ENCODE results near the gene MKX.
A peak's percentile ranks its signal among the peaks of the same experiment; 100 is the strongest.

Gene MKX

DNA sequence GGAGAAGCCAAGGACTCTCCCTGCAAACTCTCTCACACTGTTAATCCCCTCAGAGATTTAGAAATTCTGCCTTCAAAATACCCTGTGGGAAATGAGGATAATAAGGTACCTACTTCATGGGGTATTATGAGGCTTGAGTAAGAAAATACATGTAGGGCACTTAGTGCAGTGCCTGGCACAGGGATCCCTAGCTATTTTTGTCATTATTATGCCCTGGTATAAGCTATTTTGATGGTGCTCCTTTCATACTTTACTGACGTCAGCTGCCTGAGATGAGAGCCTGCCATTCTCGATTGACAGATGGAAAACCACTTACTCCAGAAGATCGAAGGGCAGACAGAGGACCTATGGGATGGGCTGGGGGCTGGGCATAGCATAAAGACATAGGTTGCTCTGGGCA, 30.1 kb downstream of the MKX start:
- H3K4me3 ChIP-seq (ENCODE audit: low read depth, low read length), result no peak overlapping the region
- in situ Hi-C loops (cut with HindIII; ENCODE audit: low sequenced_read_pairs), result no loop called here
- DNase-seq (ENCODE audit: low read depth), result no peak
- TF ChIP-seq, protein P1, sequence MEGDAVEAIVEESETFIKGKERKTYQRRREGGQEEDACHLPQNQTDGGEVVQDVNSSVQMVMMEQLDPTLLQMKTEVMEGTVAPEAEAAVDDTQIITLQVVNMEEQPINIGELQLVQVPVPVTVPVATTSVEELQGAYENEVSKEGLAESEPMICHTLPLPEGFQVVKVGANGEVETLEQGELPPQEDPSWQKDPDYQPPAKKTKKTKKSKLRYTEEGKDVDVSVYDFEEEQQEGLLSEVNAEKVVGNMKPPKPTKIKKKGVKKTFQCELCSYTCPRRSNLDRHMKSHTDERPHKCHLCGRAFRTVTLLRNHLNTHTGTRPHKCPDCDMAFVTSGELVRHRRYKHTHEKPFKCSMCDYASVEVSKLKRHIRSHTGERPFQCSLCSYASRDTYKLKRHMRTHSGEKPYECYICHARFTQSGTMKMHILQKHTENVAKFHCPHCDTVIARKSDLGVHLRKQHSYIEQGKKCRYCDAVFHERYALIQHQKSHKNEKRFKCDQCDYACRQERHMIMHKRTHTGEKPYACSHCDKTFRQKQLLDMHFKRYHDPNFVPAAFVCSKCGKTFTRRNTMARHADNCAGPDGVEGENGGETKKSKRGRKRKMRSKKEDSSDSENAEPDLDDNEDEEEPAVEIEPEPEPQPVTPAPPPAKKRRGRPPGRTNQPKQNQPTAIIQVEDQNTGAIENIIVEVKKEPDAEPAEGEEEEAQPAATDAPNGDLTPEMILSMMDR (IDR thresholded peaks at IDR 0.05; ENCODE audit: low read depth, low read length, missing control alignments), result no peak

DNA sequence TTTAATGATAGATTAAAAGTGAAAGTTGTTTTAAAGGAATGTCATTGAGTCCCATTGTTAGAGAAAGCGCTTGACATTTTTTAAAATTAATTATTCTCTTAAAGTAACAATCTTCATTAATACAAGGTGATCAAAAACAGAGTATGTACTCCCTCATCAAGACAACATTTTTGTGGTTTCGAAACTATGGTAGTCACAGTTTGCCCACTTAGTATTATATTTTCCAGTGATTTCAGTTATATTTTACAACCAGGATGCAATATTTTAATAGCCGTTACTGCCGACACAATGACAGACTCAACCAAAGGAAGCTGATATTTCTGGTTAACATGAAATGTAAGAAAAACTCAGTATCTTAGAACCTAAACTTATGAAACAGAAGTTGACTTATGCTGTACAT, 31.3 kb downstream of the MKX start:
- in situ Hi-C loops (cut with HindIII; ENCODE audit: low sequenced_read_pairs), result no loop called here
- TF ChIP-seq, protein P1 (IDR thresholded peaks at IDR 0.05; ENCODE audit: low read depth, low read length, missing control alignments), result no peak
- H3K4me3 ChIP-seq (ENCODE audit: low read depth, low read length), result peak overlapping the region; percentile 5
- no peak for DNase-seq (ENCODE audit: low read depth)

DNA sequence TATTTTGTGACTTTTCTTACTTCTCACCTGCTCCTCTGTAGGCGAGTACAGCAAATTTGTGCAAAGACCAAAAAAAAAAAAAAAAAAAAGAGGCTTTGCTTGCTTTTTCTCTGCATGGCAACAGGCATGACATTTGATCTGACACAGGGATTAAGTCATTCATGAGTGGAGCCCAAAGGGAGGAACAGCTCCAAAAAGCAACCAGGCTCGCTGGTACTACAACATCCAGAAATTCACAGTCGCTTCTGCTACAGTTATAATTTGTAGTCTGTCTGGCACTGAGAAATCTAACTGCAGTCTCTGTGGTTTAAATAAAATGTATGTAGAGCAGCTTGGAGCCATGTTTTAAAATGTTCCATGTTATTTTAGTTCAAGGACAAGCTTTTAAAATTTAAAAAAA, 31.7 kb downstream of the MKX start:
- TF ChIP-seq, protein P1 (IDR thresholded peaks at IDR 0.05; ENCODE audit: low read depth, low read length, missing control alignments), result no peak
- in situ Hi-C loops (cut with HindIII; ENCODE audit: low sequenced_read_pairs), result no loop called here
- DNase-seq (ENCODE audit: low read depth), result no peak
- H3K4me3 ChIP-seq (ENCODE audit: low read depth, low read length), result peak overlapping the region; percentile 5

DNA sequence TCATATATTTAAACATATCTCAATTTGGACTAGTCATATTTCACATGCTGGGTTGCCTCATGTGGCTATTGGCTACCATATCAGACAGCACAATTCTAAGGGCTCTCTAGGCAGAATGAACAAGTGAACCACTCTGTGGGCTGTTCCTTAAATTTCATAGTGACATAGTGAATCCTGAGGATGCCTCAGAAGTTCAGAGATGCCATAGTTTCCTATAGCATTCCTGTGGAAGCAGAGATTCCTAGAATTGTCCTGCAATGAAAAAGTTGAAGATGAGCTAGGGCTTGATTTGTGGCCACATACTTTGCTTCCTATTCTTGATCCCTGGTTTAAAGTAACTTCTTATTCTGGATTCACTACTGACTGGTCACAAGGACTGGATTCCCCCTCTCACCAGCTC, 35.6 kb downstream of the MKX start:
- in situ Hi-C loops (cut with HindIII; ENCODE audit: low sequenced_read_pairs), result no loop called here
- DNase-seq (ENCODE audit: low read depth), result no peak

DNA sequence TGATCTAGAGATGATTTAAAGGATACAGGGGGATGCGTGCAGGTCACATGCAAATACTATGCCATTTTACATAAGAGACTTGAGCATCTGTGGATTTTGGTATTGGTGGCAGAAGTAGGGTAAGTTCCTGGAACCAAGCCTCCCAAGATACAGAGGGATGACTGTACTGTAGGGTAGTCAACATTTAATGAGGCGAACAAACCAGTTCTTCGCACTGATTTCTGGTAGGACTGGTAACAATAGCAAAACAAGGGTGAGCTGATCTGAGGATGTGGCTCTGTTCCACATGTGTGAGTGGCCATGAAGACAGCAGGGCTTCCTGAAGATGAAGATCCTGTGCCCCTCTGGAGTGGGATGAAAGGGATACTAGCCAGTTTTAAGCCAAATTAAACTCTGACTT, 36.3 kb downstream of the MKX start:
- in situ Hi-C loops (cut with HindIII; ENCODE audit: low sequenced_read_pairs), result no loop called here
- DNase-seq (ENCODE audit: low read depth), result no peak
- H3K4me3 ChIP-seq (ENCODE audit: low read depth, low read length), result no peak overlapping the region
- TF ChIP-seq, protein P1 (IDR thresholded peaks at IDR 0.05; ENCODE audit: low read depth, low read length, missing control alignments), result no peak

More for the DNA sequence above, 35.6 kb downstream of the MKX start:
- TF ChIP-seq, protein P1 (IDR thresholded peaks at IDR 0.05; ENCODE audit: low read depth, low read length, missing control alignments), result no peak
- H3K4me3 ChIP-seq (ENCODE audit: low read depth, low read length), result no peak overlapping the region

DNA sequence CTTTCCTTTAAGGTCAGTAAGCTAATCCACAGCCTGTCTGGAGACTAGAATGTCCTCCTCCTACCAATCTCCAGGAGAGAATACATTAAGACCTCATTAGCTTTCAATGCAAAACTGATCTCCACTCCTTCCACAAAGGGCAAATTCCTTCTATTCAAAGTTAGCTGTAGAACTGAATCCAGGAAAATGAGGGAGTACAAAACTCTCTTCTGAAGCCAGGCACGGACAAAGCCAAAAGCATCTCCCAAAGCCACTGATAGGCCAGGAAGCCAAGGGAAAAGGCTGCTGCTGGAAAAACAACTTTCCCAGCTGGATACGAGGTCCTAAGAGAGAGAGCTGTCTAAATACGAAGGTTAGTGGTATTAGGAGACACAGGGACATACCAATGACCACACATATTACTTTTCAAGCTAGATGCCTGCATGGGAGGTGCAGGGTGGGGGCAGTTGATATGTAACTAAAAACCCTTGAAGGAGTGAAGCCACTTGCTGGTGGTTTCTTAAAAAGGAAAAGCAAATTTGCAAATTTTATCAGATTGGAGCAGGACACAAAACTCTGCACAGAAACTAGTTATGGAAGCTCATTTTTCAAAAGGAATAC, 43.6 kb downstream of the MKX start:
- TF ChIP-seq, protein P1 (IDR thresholded peaks at IDR 0.05; ENCODE audit: low read depth, low read length, missing control alignments), result no peak
- DNase-seq (ENCODE audit: low read depth), result no peak
- in situ Hi-C loops (cut with HindIII; ENCODE audit: low sequenced_read_pairs), result no loop called here
- no peak overlapping the region for H3K4me3 ChIP-seq (ENCODE audit: low read depth, low read length)
